GM12878 (cell line): ENCODE measurements around the gene TMEM225B. TPM values are rescaled to one million over a fixed set of nuclear protein-coding genes. Genes with fewer than 3 reads are reported as not detected.
A peak's percentile ranks its signal among the peaks of the same experiment; 100 is the strongest.

ENCODE experiments used
- ATAC-seq: fragments of 200-7000 bp; cut with Tn5 transposase; 3 replicates; pipeline ENCODE4 v1.9.1; 2020; ENCODE audit warnings: mild to moderate bottlenecking, moderate library complexity
- BruUV-seq: library from RNA; stranded (reverse); fragments of 400-500 nt; replicated peaks from 2 replicates; lab custom pipeline; 2021; lab: Mats Ljungman, UMichigan
- CTCF ChIA-PET: fragments of 300-600 bp; sonication (Branson Sonifier 250); formaldehyde crosslinking; extraction: SDS; loops from one replicate; lab custom pipeline; 2021; ENCODE audit warnings: inconsistent platforms; lab: Yijun Ruan, JAX
- POLR2A ChIA-PET: fragments of 350-600 bp; formaldehyde crosslinking; extraction: SDS; loops from one replicate; lab custom pipeline; 2021; ENCODE audit warnings: inconsistent platforms; lab: Charles Lee
- RAD21 ChIA-PET: fragments of 300-600 bp; sonication (Branson Sonifier 250); formaldehyde crosslinking; loops from one replicate; lab custom pipeline; 2023; ENCODE audit warnings: antibody characterized with exemption; ENCODE audit not compliant: unreplicated experiment; lab: Charles Lee
- SMC1A ChIA-PET: fragments of 300-600 bp; sonication (Branson Sonifier 250); formaldehyde crosslinking; loops from one replicate; lab custom pipeline; 2023; ENCODE audit not compliant: unreplicated experiment, uncharacterized antibody; lab: Charles Lee
- DNase-seq: peaks from one replicate; pipeline ENCODE4 v3.0.0-alpha.2; 2011; ENCODE audit warnings: low read depth, low spot score
- FAIRE-seq: peaks from 3 replicates; lab custom pipeline; 2011; peaks lifted over from hg19 to GRCh38; lab: Jason Lieb, UNC
- H2AFZ ChIP-seq: 2 replicates; pipeline ENCODE4 v1.6.0; 2011; ENCODE audit warnings: low read depth, low read length, control low read depth; ENCODE audit not compliant: control insufficient read depth
- H3K27ac ChIP-seq: 2 replicates; pipeline ENCODE4 v1.5.1; 2011; ENCODE audit warnings: control low read depth; ENCODE audit not compliant: control insufficient read depth, insufficient read depth
- H3K27me3 ChIP-seq, 2 experiments: replicated peaks in 1 of 2; 2 replicates each; pipeline versions ENCODE4 v1.6.0 to v1.6.1; 2011; ENCODE audit warnings: low read length in 1 of 2; ENCODE audit not compliant: control insufficient read depth in 2 of 2, insufficient read depth in 2 of 2
- H3K36me3 ChIP-seq, 2 experiments: 2 replicates each; pipeline ENCODE4 v1.5.1; 2011; ENCODE audit warnings: low read length in 1 of 2; ENCODE audit not compliant: control insufficient read depth in 2 of 2, insufficient read depth in 2 of 2
- H3K4me1 ChIP-seq: 2 replicates; pipeline ENCODE4 v1.6.1; 2011; ENCODE audit warnings: mild to moderate bottlenecking, low read length, moderate library complexity, mixed read lengths; ENCODE audit not compliant: control insufficient read depth, insufficient read depth
- H3K4me2 ChIP-seq: 2 replicates; pipeline ENCODE4 v1.6.0; 2011; ENCODE audit warnings: control low read depth; ENCODE audit not compliant: control insufficient read depth, insufficient read depth
- H3K4me3 ChIP-seq: fragments of 200-600 bp; sonication (generic); 2 replicates; pipeline ENCODE4 v1.5.1; 2016
- H3K79me2 ChIP-seq: 2 replicates; pipeline ENCODE4 v1.6.0; 2011; ENCODE audit warnings: low read length; ENCODE audit not compliant: control insufficient read depth, insufficient read depth
- H3K9ac ChIP-seq: 2 replicates; pipeline ENCODE4 v1.8.0; 2011; ENCODE audit warnings: low read length, control low read depth, mixed read lengths; ENCODE audit not compliant: control insufficient read depth, insufficient read depth
- H3K9me3 ChIP-seq: replicated peaks from 3 replicates; pipeline ENCODE4 v1.5.1; 2011; ENCODE audit warnings: mild to moderate bottlenecking, low read length; ENCODE audit not compliant: control insufficient read depth, insufficient read depth
- H4K20me1 ChIP-seq: 2 replicates; pipeline ENCODE4 v1.6.0; 2011; ENCODE audit not compliant: control insufficient read depth, insufficient read depth
- JUND ChIP-seq: IDR thresholded peaks from 2 replicates; pipeline ENCODE4 v1.6.1; 2012; ENCODE audit warnings: low read depth, mild to moderate bottlenecking, low read length, improper control_type of control experiment, moderate library complexity
- SKIL ChIP-seq: fragments of 450-650 bp; IDR thresholded peaks from 2 replicates; pipeline ENCODE4 v1.6.1; 2017; ENCODE audit warnings: mild to moderate bottlenecking, low read depth, inconsistent platforms; ENCODE audit not compliant: poor library complexity, severe bottlenecking
- SPI1 ChIP-seq: IDR thresholded peaks from 2 replicates; pipeline ENCODE4 v1.6.1; 2011; ENCODE audit warnings: low read depth, mild to moderate bottlenecking, low read length, moderate library complexity, borderline replicate concordance; ENCODE audit not compliant: insufficient read depth
- WGBS: methylation state at CpG from one replicate; pipeline ENCODE4 v1.1.6; 2016; ENCODE audit warnings: low lambda C conversion rate; ENCODE audit not compliant: insufficient replicate concordance, insufficient coverage; ENCODE audit errors: missing lambda C conversion rate; 5-methylcytosine and 5-hydroxymethylcytosine counted together
- in situ Hi-C: fragments of 300-500 bp; cut with MboI; formaldehyde crosslinking; loops from 9 replicates; pipeline ENCODE4 v1.14.3; 2018; ENCODE audit warnings: mixed read lengths
- intact Hi-C: fragments of 100-400 bp; cut with micrococcal nuclease; formaldehyde crosslinking; loops from one replicate; pipeline ENCODE4 v1.14.2; 2022; ENCODE audit not compliant: unreplicated experiment
- polyA plus RNA-seq, 11 experiments: library from polyadenylated mRNA; depleted of rRNA in 4 of 11; unstranded in 6 of 11; stranded (reverse) in 5 of 11; fragments of >200 nt; fragmentation: Nextera tagmentation in 4 of 11; fragmentation: Illumina TruSeq in 1 of 11; extraction: Ambion mirVana in 4 of 11; extraction: Trizol in 1 of 11; gene quantifications; 1 replicate in 1 of 11; 2 replicates in 10 of 11; pipeline versions ENCODE4 v1.2.1 to v1.2.3, GENCODE V29; 2011 to 2016; ENCODE audit warnings: inconsistent platforms in 2 of 11, missing spikeins in 2 of 11, low read depth in 1 of 11
- total RNA-seq, 4 experiments: library from RNA; depleted of rRNA in 3 of 4; stranded (reverse); fragments of >200 nt in 3 of 4; fragmentation: Illumina TruSeq in 1 of 4; extraction: Trizol in 1 of 4; gene quantifications; 2 replicates each; pipeline versions ENCODE4 v1.2.1 to v1.2.3, GENCODE V29; 2013 to 2021

The TMEM225B gene
- total and polyA plus RNA-seq, 10 of the 15 experiments (the other 5 are each of a cell fraction or from before 2014, with no cell fraction given), result 0.22 to 1.9 (median 0.43) TPM

- Histone ChIP-seq H3K9me3 (no peaks in the 10 kb centered on the region), H3K36me3 (peaks cover 9 to 15% of the 10 kb centered on the region in 2 experiments), H3K27ac (0 out of 2 replicates have a peak overlapping the region, but pooled peaks have one; percentile 13), H3K4me2 (peak overlapping the region; percentile 14; the same call in 1 of the 2 replicates), H3K79me2 (peaks cover 44% of the 10 kb centered on the region), H3K27me3 (no peaks in the 10 kb centered on the region), H3K9ac (peak overlapping the region; percentile 25; the same call in 1 of the 2 replicates), H2AFZ (no peak overlapping the region), H3K4me3 (0 out of 2 replicates have a peak overlapping the region, but pooled peaks have one; percentile 20), H3K4me1 (no peaks in the 10 kb centered on the region), H4K20me1 (0 out of 2 replicates have a peak, but pooled peaks cover 2% of the 10 kb centered on the region)
- SMC1A ChIA-PET, result interaction anchor here (1.4 kb wide), 1 partner anchor 55 kb away, joined by 4 read pairs; the partner anchor contains the start of gene ZSCAN25
- WGBS, result 95% methylated on average over 7 of the region's 7 CpGs
- POLR2A ChIA-PET, result no interaction called here
- in situ Hi-C loops (no loop called here), intact Hi-C loops (no loop called here)
- FAIRE-seq, result no peak
- RAD21 ChIA-PET, result no interaction called here
- BruUV-seq, result TSS peak; percentile 44
- CTCF ChIA-PET, result interaction anchor here (0.6 to 1.4 kb wide), 2 partner anchors 21 to 40 kb away, joined by 3 read pairs; no protein-coding TSS in a partner anchor
- no peak for ATAC-seq
- TF ChIP-seq SKIL (no peak), JUND (no peak), SPI1 (peak; percentile 56; the same call in 1 of the 2 replicates)
- DNase-seq, result no peak
Measured at GRCh38 chr7:99560834-99561736, 37.0 kb upstream of the TMEM225B start.
